Esophagus squamous epithelium (tissue), 5 donors: Measurements from ENCODE around the gene GLB1L. TPM values are rescaled to one million over a fixed set of nuclear protein-coding genes. Genes with fewer than 3 reads are reported as not detected.
"Not testable (repeated sequence)": the region's sequence is repeated elsewhere in the genome, so short reads cannot be mapped to it uniquely, and the experiment has no call there.

Experiments used
- DNase-seq: peaks from one replicate; lab custom pipeline; 2025; lab: John Stamatoyannopoulos, UW
- H3K27ac ChIP-seq, 4 donors: fragments of 200-600 bp; sonication (generic); one replicate each; pipeline ENCODE4 v1.5.1; 2016 to 2019; ENCODE audit warnings: mild to moderate bottlenecking in 1 of 4
- H3K27me3 ChIP-seq, 4 donors: fragments of 200-600 bp; sonication (generic); 1 replicate in 3 of 4; 2 replicates in 1 of 4; pipeline versions ENCODE4 v1.5.1 to v1.6.0; 2017 to 2021; ENCODE audit warnings: antibody characterized with exemption in 1 of 4
- H3K36me3 ChIP-seq, 3 donors: fragments of 200-600 bp; sonication (generic); one replicate each; pipeline ENCODE4 v1.5.1; 2016 to 2019
- H3K4me1 ChIP-seq, 3 donors: fragments of 200-600 bp; sonication (generic); one replicate each; pipeline ENCODE4 v1.5.1; 2017 to 2019
- H3K4me3 ChIP-seq, 4 donors: fragments of 200-600 bp; sonication (generic); 1 replicate in 3 of 4; 2 replicates in 1 of 4; pipeline ENCODE4 v1.5.1; 2016 to 2019; ENCODE audit warnings: mild to moderate bottlenecking in 2 of 4, moderate library complexity in 1 of 4
- H3K9me3 ChIP-seq, 3 donors: fragments of 200-600 bp; sonication (generic); one replicate each; pipeline ENCODE4 v1.5.1; 2016 to 2019
- CTCF ChIP-seq, 6 experiments: fragments of 450-650 bp in 4 of 6; fragments of 200-600 bp in 2 of 6; sonication (generic) in 2 of 6; IDR thresholded peaks; one replicate each; pipeline ENCODE4 v1.5.1; 2016 to 2019; ENCODE audit warnings: antibody characterized with exemption in 6 of 6, mild to moderate bottlenecking in 4 of 6, moderate library complexity in 4 of 6
- POLR2A ChIP-seq, 4 donors: fragments of 450-650 bp; IDR thresholded peaks; one replicate each; pipeline ENCODE4 v1.6.1; 2017; ENCODE audit warnings: antibody characterized with exemption in 4 of 4, mild to moderate bottlenecking in 4 of 4, moderate library complexity in 3 of 4
- WGBS, 2 donors: methylation state at CpG; one replicate each; pipeline ENCODE4 v1.1.5; 2018; 5-methylcytosine and 5-hydroxymethylcytosine counted together
- intact Hi-C: fragments of 100-400 bp; cut with DNase I; formaldehyde crosslinking; loops from one replicate; pipeline ENCODE4 v1.15.0; 2022
- total RNA-seq, 4 donors: library from RNA; depleted of rRNA; stranded (reverse); fragments of >200 nt; gene quantifications; one replicate each; pipeline ENCODE4 v1.1.0, GENCODE V29; 2016
- donor health status: DM: yes; HTN: yes; CAD: no.

GLB1L gene
- total RNA-seq, 4 donors from 2014 or later = 1.2 to 2.3 (median 1.7) TPM

- no peak overlapping the region for H3K4me3 ChIP-seq
- peaks cover 12 to 34% (median 14%) of the 10 kb centered on the region in 3 donors for H3K4me1 ChIP-seq
- 86 to 94% methylated on average over 7 of the region's 7 CpGs for WGBS, 2 donors
- DNase-seq = no peak
- TF ChIP-seq CTCF (IDR thresholded peaks at IDR 0.05) = no peak
- TF ChIP-seq POLR2A (IDR thresholded peaks at IDR 0.05) = no peak
- intact Hi-C loops = no loop called here
- H3K9me3 ChIP-seq = no peaks in the 10 kb centered on the region
- H3K36me3 ChIP-seq = peaks cover 0 to 19% (median 9%) of the 10 kb centered on the region in 3 donors
- H3K27me3 ChIP-seq = no peaks in the 10 kb centered on the region
- H3K27ac ChIP-seq = no peak overlapping the region
Measured at GRCh38 chr2:219204425-219205164, 40.6 kb downstream of the GLB1L start.

- H3K4me1 ChIP-seq, H3K36me3 ChIP-seq, H3K27ac ChIP-seq, H3K27me3 ChIP-seq, H3K9me3 ChIP-seq, DNase-seq, intact Hi-C loops, H3K4me3 ChIP-seq: not testable (repeated sequence)
- no CpG with 5 or more reads among the region's 21 CpGs for WGBS, 2 donors
Measured at GRCh38 chr2:219201331-219201730, 43.9 kb downstream of the GLB1L start.

GRCh38 chr2:219200502-219201326 is 44.5 kb downstream of the GLB1L start:
- WGBS, 2 donors = 68 to 75% methylated on average over 17 to 18 of the region's 26 CpGs
- H3K4me1 ChIP-seq, H3K27me3 ChIP-seq, H3K4me3 ChIP-seq, H3K9me3 ChIP-seq, DNase-seq, intact Hi-C loops, H3K27ac ChIP-seq, H3K36me3 ChIP-seq: not testable (repeated sequence)

GRCh38 chr2:219199470-219200211 is 45.6 kb downstream of the GLB1L start:
- H3K4me3 ChIP-seq = no peak overlapping the region
- H3K4me1 ChIP-seq = no peaks in the 10 kb centered on the region
- intact Hi-C loops = no loop called here
- H3K9me3 ChIP-seq = no peaks in the 10 kb centered on the region
- TF ChIP-seq POLR2A (IDR thresholded peaks at IDR 0.05) (no peak), CTCF (IDR thresholded peaks at IDR 0.05) (no peak)
- 78% methylated on average over 11 to 12 of the region's 12 CpGs for WGBS, 2 donors
- peaks cover 0 to 6% (median 0%) of the 10 kb centered on the region in 4 donors for H3K27me3 ChIP-seq
- DNase-seq = no peak
- H3K27ac ChIP-seq = no peak overlapping the region
- no peaks in the 10 kb centered on the region for H3K36me3 ChIP-seq

GRCh38 chr2:219198974-219199373 is 46.3 kb downstream of the GLB1L start:
- DNase-seq = no peak
- no peaks in the 10 kb centered on the region for H3K9me3 ChIP-seq
- no peaks in the 10 kb centered on the region for H3K36me3 ChIP-seq
- H3K4me1 ChIP-seq = no peaks in the 10 kb centered on the region
- intact Hi-C loops = no loop called here
- peaks cover 0 to 6% (median 0%) of the 10 kb centered on the region in 4 donors for H3K27me3 ChIP-seq
- H3K27ac ChIP-seq = no peak overlapping the region
- 64 to 76% methylated on average over 4 to 5 of the region's 5 CpGs for WGBS, 2 donors
- TF ChIP-seq CTCF (IDR thresholded peaks at IDR 0.05) (no peak), POLR2A (IDR thresholded peaks at IDR 0.05) (no peak)
- H3K4me3 ChIP-seq = no peak overlapping the region
